Stomach (tissue), 4 donors: Measurements from ENCODE around the gene ACAP2.
A peak's percentile ranks its signal among the peaks of the same experiment; 100 is the strongest.

ENCODE experiments used
- CTCF ChIP-seq, 7 experiments: fragments of 450-650 bp in 4 of 7; fragments of 200-600 bp in 3 of 7; sonication (generic) in 3 of 7; IDR thresholded peaks; one replicate each; pipeline ENCODE4 v1.5.1; 2016 to 2019; ENCODE audit warnings: antibody characterized with exemption in 7 of 7, control low read depth in 2 of 7, mild to moderate bottlenecking in 1 of 7
- POLR2A ChIP-seq, 4 donors: fragments of 450-650 bp; IDR thresholded peaks; one replicate each; pipeline ENCODE4 v1.6.1; 2016; ENCODE audit warnings: antibody characterized with exemption in 4 of 4, control low read depth in 2 of 4, mild to moderate bottlenecking in 1 of 4, moderate library complexity in 1 of 4

GRCh38 chr3:195250473-195251251, 192.2 kb downstream of the ACAP2 start:
- TF ChIP-seq POLR2A (IDR thresholded peaks at IDR 0.05) (no peak), CTCF (IDR thresholded peaks at IDR 0.05) (peak in 1 of 7 experiments; percentile 27)
